CD14-positive monocyte (primary cell): ENCODE results near the gene FBLL1. TPM values are rescaled to one million over a fixed set of nuclear protein-coding genes. Genes with fewer than 3 reads are reported as not detected.

Source experiments
- DNase-seq, 3 donors: peaks; one replicate each; pipeline ENCODE4 v3.0.0-alpha.2; 2011 to 2022
- H2AFZ ChIP-seq: 2 replicates; pipeline ENCODE4 v1.6.0; 2012; ENCODE audit warnings: mild to moderate bottlenecking, low read depth, low read length, inconsistent platforms; ENCODE audit not compliant: insufficient read depth, poor library complexity, severe bottlenecking
- H3K27ac ChIP-seq, 2 donors: 1 replicate in 1 of 2; 2 replicates in 1 of 2; pipeline ENCODE4 v1.5.1; 2012 to 2013; ENCODE audit warnings: low read length in 2 of 2, control low read depth in 1 of 2, inconsistent platforms in 1 of 2, low read depth in 1 of 2, mild to moderate bottlenecking in 1 of 2
- H3K27me3 ChIP-seq, 2 donors: one replicate each; pipeline versions ENCODE4 v1.6.0 to v1.6.1; 2011 to 2013; ENCODE audit warnings: low read length in 2 of 2; ENCODE audit not compliant: control insufficient read depth in 2 of 2, insufficient read depth in 2 of 2
- H3K36me3 ChIP-seq, 2 donors: replicated peaks in 1 of 2; 1 replicate in 1 of 2; 2 replicates in 1 of 2; pipeline versions ENCODE4 v1.5.1 to v1.6.1; 2012 to 2013; ENCODE audit warnings: low read length in 2 of 2, control low read depth in 1 of 2, inconsistent platforms in 1 of 2, mild to moderate bottlenecking in 1 of 2; ENCODE audit not compliant: insufficient read depth in 2 of 2, control insufficient read depth in 1 of 2
- H3K4me1 ChIP-seq, 2 donors: 1 replicate in 1 of 2; 2 replicates in 1 of 2; pipeline versions ENCODE4 v1.5.1 to v1.6.1; 2012 to 2013; ENCODE audit warnings: low read length in 2 of 2, control low read depth in 1 of 2, inconsistent platforms in 1 of 2, mild to moderate bottlenecking in 1 of 2, moderate library complexity in 1 of 2; ENCODE audit not compliant: insufficient read depth in 2 of 2, control insufficient read depth in 1 of 2
- H3K4me2 ChIP-seq: replicated peaks from 2 replicates; pipeline ENCODE3; 2012; ENCODE audit warnings: low read length, moderate library complexity, mild to moderate bottlenecking; ENCODE audit not compliant: poor library complexity, severe bottlenecking; ENCODE audit errors: extremely low read depth
- H3K4me3 ChIP-seq, 3 experiments: fragments of 200-600 bp in 1 of 3; sonication (generic) in 1 of 3; replicated peaks in 1 of 3; 1 replicate in 2 of 3; 2 replicates in 1 of 3; pipeline ENCODE4 v1.5.1; 2011 to 2013; ENCODE audit warnings: low read length in 3 of 3, mild to moderate bottlenecking in 3 of 3, control low read depth in 2 of 3, low read depth in 2 of 3, inconsistent platforms in 1 of 3, moderate library complexity in 1 of 3
- H3K79me2 ChIP-seq: 2 replicates; pipeline ENCODE4 v1.6.0; 2012; ENCODE audit warnings: mild to moderate bottlenecking, control low read depth, inconsistent platforms, low read length, moderate library complexity; ENCODE audit not compliant: insufficient read depth
- H3K9ac ChIP-seq: 2 replicates; pipeline ENCODE4 v1.6.0; 2017; ENCODE audit warnings: low read length, mild to moderate bottlenecking; ENCODE audit not compliant: insufficient read depth, poor library complexity, severe bottlenecking
- H3K9me3 ChIP-seq, 2 donors: replicated peaks in 1 of 2; 1 replicate in 1 of 2; 2 replicates in 1 of 2; pipeline versions ENCODE4 v1.5.1 to v1.6.1; 2012 to 2013; ENCODE audit warnings: low read length in 2 of 2, control low read depth in 1 of 2; ENCODE audit not compliant: control insufficient read depth in 1 of 2, insufficient read depth in 1 of 2
- H4K20me1 ChIP-seq: 2 replicates; pipeline ENCODE4 v1.6.0; 2012; ENCODE audit warnings: mild to moderate bottlenecking, low read length, control low read depth, moderate library complexity; ENCODE audit not compliant: insufficient read depth
- H3K27ac Mint-ChIP-seq, 7 donors: one replicate each; pipeline ENCODE4 v1.8.0; 2020; ENCODE audit warnings: mild to moderate bottlenecking in 7 of 7, mixed read lengths in 7 of 7, moderate library complexity in 6 of 7, inconsistent platforms in 2 of 7
- H3K27me3 Mint-ChIP-seq, 3 donors: one replicate each; pipeline ENCODE4 v1.8.0; 2021 to 2022; ENCODE audit warnings: low read depth in 3 of 3, mild to moderate bottlenecking in 3 of 3, mixed read lengths in 3 of 3, moderate library complexity in 3 of 3, inconsistent platforms in 1 of 3
- H3K36me3 Mint-ChIP-seq, 2 donors: one replicate each; pipeline ENCODE4 v1.8.0; 2020; ENCODE audit warnings: mixed read lengths in 2 of 2, inconsistent platforms in 1 of 2, mild to moderate bottlenecking in 1 of 2
- H3K4me1 Mint-ChIP-seq: one replicate; pipeline ENCODE4 v1.8.0; 2020; ENCODE audit warnings: mild to moderate bottlenecking, mixed read lengths
- H3K4me3 Mint-ChIP-seq, 2 donors: one replicate each; pipeline ENCODE4 v1.8.0; 2020; ENCODE audit warnings: mild to moderate bottlenecking in 2 of 2, mixed read lengths in 2 of 2, moderate library complexity in 1 of 2
- H3K9me3 Mint-ChIP-seq, 7 donors: one replicate each; pipeline ENCODE4 v1.8.0; 2020 to 2022; ENCODE audit warnings: mixed read lengths in 7 of 7, mild to moderate bottlenecking in 6 of 7, moderate library complexity in 6 of 7, inconsistent platforms in 2 of 7
- WGBS: methylation state at CpG from one replicate; pipeline ENCODE4 v1.1.5; 2013; ENCODE audit warnings: missing lambda C conversion rate; ENCODE audit not compliant: insufficient coverage; 5-methylcytosine and 5-hydroxymethylcytosine counted together
- intact Hi-C, 2 donors: fragments of 100-400 bp; cut with micrococcal nuclease; formaldehyde crosslinking; loops; one replicate each; pipeline versions ENCODE4 v1.15.0 to v1.15.1; 2023
- polyA plus RNA-seq, 3 donors: library from polyadenylated mRNA; depleted of rRNA in 1 of 3; unstranded in 2 of 3; stranded (reverse) in 1 of 3; fragments of 300-500 nt in 2 of 3; fragments of >200 nt in 1 of 3; fragmentation: Illumina TruSeq in 2 of 3; gene quantifications; 1 replicate in 2 of 3; 2 replicates in 1 of 3; pipeline ENCODE4 v1.2.3, GENCODE V29; 2012 to 2021
- TF ChIP-seq, protein P1 (sequence below): fragments of 200-600 bp; IDR thresholded peaks from one replicate; pipeline ENCODE4 v1.8.0; 2022; ENCODE audit warnings: antibody characterized with exemption, mild to moderate bottlenecking

FBLL1 gene
- polyA plus RNA-seq, 3 donors: 0.08 TPM; not detected in 2

- peaks cover 10% of the 10 kb centered on the region for H3K4me1 Mint-ChIP-seq
- peaks cover 7 to 20% (median 16%) of the 10 kb centered on the region in 7 donors for H3K9me3 Mint-ChIP-seq
- Histone ChIP-seq H4K20me1 (no peaks in the 10 kb centered on the region), H3K36me3 (peaks cover 0 to 6% of the 10 kb centered on the region in 2 donors), H3K9me3 (peaks cover 11 to 19% of the 10 kb centered on the region in 2 donors), H3K4me2 (no peak overlapping the region), H3K79me2 (no peaks in the 10 kb centered on the region), H3K4me3 (no peak overlapping the region), H3K27ac (no peak overlapping the region), H3K9ac (no peak overlapping the region), H3K27me3 (peaks cover 31 to 40% of the 10 kb centered on the region in 2 donors), H2AFZ (no peak overlapping the region), H3K4me1 (no peaks in the 10 kb centered on the region)
- H3K4me3 Mint-ChIP-seq: peak overlapping the region in 1 of 2 donors; percentile 80
- TF ChIP-seq, protein P1, sequence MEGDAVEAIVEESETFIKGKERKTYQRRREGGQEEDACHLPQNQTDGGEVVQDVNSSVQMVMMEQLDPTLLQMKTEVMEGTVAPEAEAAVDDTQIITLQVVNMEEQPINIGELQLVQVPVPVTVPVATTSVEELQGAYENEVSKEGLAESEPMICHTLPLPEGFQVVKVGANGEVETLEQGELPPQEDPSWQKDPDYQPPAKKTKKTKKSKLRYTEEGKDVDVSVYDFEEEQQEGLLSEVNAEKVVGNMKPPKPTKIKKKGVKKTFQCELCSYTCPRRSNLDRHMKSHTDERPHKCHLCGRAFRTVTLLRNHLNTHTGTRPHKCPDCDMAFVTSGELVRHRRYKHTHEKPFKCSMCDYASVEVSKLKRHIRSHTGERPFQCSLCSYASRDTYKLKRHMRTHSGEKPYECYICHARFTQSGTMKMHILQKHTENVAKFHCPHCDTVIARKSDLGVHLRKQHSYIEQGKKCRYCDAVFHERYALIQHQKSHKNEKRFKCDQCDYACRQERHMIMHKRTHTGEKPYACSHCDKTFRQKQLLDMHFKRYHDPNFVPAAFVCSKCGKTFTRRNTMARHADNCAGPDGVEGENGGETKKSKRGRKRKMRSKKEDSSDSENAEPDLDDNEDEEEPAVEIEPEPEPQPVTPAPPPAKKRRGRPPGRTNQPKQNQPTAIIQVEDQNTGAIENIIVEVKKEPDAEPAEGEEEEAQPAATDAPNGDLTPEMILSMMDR: no peak
- H3K36me3 Mint-ChIP-seq: peaks cover 3 to 27% of the 10 kb centered on the region in 2 donors
- WGBS: 94% methylated on average over 3 of the region's 4 CpGs
- no peak overlapping the region for H3K27ac Mint-ChIP-seq
- no peak for DNase-seq
- intact Hi-C loops: no loop called here
- H3K27me3 Mint-ChIP-seq: peaks cover 40 to 53% (median 46%) of the 10 kb centered on the region in 3 donors
Measured at GRCh38 chr5:168527756-168528295, 1.3 kb upstream of the FBLL1 start.

DNA sequence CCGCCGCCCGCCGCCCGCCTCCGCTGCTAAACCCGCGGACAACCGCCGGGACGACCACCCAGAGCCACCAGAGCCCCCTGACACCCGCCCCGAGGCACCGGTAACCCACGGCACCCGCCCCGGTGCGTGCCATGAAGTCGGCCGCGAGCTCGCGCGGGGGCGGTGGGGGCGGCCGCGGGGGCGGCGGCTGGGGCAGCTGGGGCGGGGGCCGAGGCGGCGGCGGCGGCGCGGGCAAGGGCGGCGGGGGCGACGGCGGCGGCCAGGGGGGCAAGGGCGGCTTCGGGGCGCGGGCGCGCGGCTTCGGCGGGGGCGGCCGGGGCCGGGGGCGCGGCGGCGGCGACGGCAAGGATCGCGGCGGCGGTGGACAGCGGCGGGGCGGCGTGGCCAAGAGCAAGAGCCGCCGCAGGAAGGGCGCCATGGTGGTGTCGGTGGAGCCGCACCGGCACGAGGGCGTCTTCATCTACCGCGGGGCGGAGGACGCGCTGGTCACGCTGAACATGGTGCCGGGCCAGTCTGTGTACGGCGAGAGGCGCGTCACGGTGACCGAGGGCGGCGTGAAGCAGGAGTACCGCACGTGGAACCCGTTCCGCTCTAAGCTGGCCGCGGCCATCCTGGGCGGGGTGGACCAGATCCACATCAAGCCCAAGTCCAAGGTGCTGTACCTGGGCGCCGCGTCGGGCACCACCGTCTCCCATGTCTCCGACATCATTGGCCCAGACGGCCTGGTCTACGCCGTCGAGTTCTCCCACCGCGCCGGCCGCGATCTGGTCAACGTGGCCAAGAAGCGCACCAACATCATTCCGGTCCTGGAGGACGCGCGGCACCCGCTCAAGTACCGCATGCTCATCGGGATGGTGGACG, 499 bp downstream of the FBLL1 start:
- Mint-ChIP-seq H3K27ac (no peak overlapping the region), H3K9me3 (peaks cover 7 to 20% (median 16%) of the 10 kb centered on the region in 7 donors), H3K36me3 (peaks cover 0 to 15% of the 10 kb centered on the region in 2 donors), H3K27me3 (peaks cover 40 to 53% (median 50%) of the 10 kb centered on the region in 3 donors), H3K4me1 (peaks cover 10% of the 10 kb centered on the region), H3K4me3 (peak overlapping the region; percentile 27 to 84)
- Histone ChIP-seq H4K20me1 (no peaks in the 10 kb centered on the region), H3K79me2 (no peaks in the 10 kb centered on the region), H3K9ac (no peak overlapping the region), H3K27me3 (peaks cover 31 to 40% of the 10 kb centered on the region in 2 donors), H2AFZ (no peak overlapping the region), H3K4me2 (peak overlapping the region; percentile 46), H3K4me1 (no peaks in the 10 kb centered on the region), H3K36me3 (peaks cover 0 to 6% of the 10 kb centered on the region in 2 donors), H3K4me3 (no peak overlapping the region), H3K27ac (no peak overlapping the region), H3K9me3 (peaks cover 11 to 19% of the 10 kb centered on the region in 2 donors)
- no peak for DNase-seq
- TF ChIP-seq, protein P1: no peak
- intact Hi-C loops: no loop called here
- WGBS: 15% methylated on average over 118 of the region's 125 CpGs
